Posterior cingulate gyrus (tissue), 11 donors: ENCODE data around the gene HPCAL1.
A peak's percentile ranks its signal among the peaks of the same experiment; 100 is the strongest.
"Not testable (repeated sequence)": the region's sequence is repeated elsewhere in the genome, so short reads cannot be mapped to it uniquely, and the experiment has no call there.

ENCODE experiments used
- DNase-seq, 10 donors: peaks; one replicate each; pipeline versions ENCODE4 v3.0.0 to v3.0.0-alpha.2; 2020 to 2021; ENCODE audit warnings: mixed read lengths in 3 of 10
- intact Hi-C: fragments of 100-400 bp; cut with DNase I; formaldehyde crosslinking; loops from one replicate; pipeline ENCODE4 v1.15.1; 2023

HPCAL1 gene

GRCh38 chr2:10282611-10283105, 20.0 kb upstream of the HPCAL1 start:
- intact Hi-C loops, result no loop called here

GRCh38 chr2:10283106-10284062, 19.3 kb upstream of the HPCAL1 start:
- DNase-seq, result peak in 3 of 10 donors; percentile 35 to 90 (median 74)
- intact Hi-C loops, result loop anchor here (2.0 kb wide), 1 partner anchor 19 kb away; the partner anchor contains the start of gene HPCAL1

More at GRCh38 chr2:10282611-10283105, 20.0 kb upstream of the HPCAL1 start:
- DNase-seq, result peak in 1 of 10 donors; percentile 18

GRCh38 chr2:10284108-10284870, 18.4 kb upstream of the HPCAL1 start:
- intact Hi-C loops, result loop anchor here (2.0 kb wide), 1 partner anchor 19 kb away; the partner anchor contains the start of gene HPCAL1
- DNase-seq, result peak in 9 of 10 donors; percentile 61 to 97 (median 77)

- DNase-seq, result no peak
- intact Hi-C loops, result loop anchor here (2.0 to 5.0 kb wide), 2 partner anchors 18 to 122 kb away; partner anchors contain the start of gene HPCAL1
These were observed 17.5 kb upstream of the HPCAL1 start for GRCh38 chr2:10285191-10285555.

GRCh38 chr2:10285556-10286198, 17.0 kb upstream of the HPCAL1 start:
- DNase-seq, result peak; percentile 75 to 98 (median 88)
- intact Hi-C loops, result loop anchor here (2.0 to 5.0 kb wide), 2 partner anchors 17 to 122 kb away; partner anchors contain the start of gene HPCAL1

- intact Hi-C loops, result loop anchor here (5.0 kb wide), 1 partner anchor 121 kb away; no protein-coding TSS in a partner anchor
- peak in 3 of 10 donors; percentile 65 to 91 (median 76) for DNase-seq
These were observed 16.3 kb upstream of the HPCAL1 start for GRCh38 chr2:10286216-10287037.

- intact Hi-C loops, result loop anchor here (5.0 kb wide), 1 partner anchor 120 kb away; no protein-coding TSS in a partner anchor
- DNase-seq, result peak in 1 of 10 donors; percentile 36
These were observed 14.9 kb upstream of the HPCAL1 start for GRCh38 chr2:10287761-10288160.

- peak in 1 of 10 donors; percentile 15 for DNase-seq
- intact Hi-C loops, result loop anchor here (5.0 kb wide), 1 partner anchor 119 kb away; no protein-coding TSS in a partner anchor
These were observed 14.1 kb upstream of the HPCAL1 start for GRCh38 chr2:10288606-10289005.

GRCh38 chr2:10289352-10289751, 13.4 kb upstream of the HPCAL1 start:
- peak in 1 of 10 donors; percentile 12 for DNase-seq
- intact Hi-C loops, result loop anchor here (5.0 kb wide), 1 partner anchor 118 kb away; no protein-coding TSS in a partner anchor

- peak in 1 of 10 donors; percentile 43 for DNase-seq
- intact Hi-C loops, result loop anchor here (5.0 kb wide), 1 partner anchor 117 kb away; no protein-coding TSS in a partner anchor
These were observed 12.8 kb upstream of the HPCAL1 start for GRCh38 chr2:10289891-10290290.

- intact Hi-C loops, DNase-seq: not testable (repeated sequence)
These were observed 11.3 kb upstream of the HPCAL1 start for GRCh38 chr2:10291376-10291775.

GRCh38 chr2:10292033-10292432, 10.7 kb upstream of the HPCAL1 start:
- DNase-seq, result no peak
- intact Hi-C loops, result no loop called here

GRCh38 chr2:10293603-10294002, 9.1 kb upstream of the HPCAL1 start:
- intact Hi-C loops, result no loop called here
- DNase-seq, result no peak

GRCh38 chr2:10294077-10294476, 8.6 kb upstream of the HPCAL1 start:
- intact Hi-C loops, result no loop called here
- no peak for DNase-seq

- intact Hi-C loops, result not testable (repeated sequence)
These were observed 7.1 kb upstream of the HPCAL1 start for GRCh38 chr2:10295649-10296048.

GRCh38 chr2:10296142-10296541, 6.6 kb upstream of the HPCAL1 start:
- intact Hi-C loops, result no loop called here
- DNase-seq, result peak in 1 of 10 donors; percentile 27

More at GRCh38 chr2:10295649-10296048, 7.1 kb upstream of the HPCAL1 start:
- not testable (repeated sequence) for DNase-seq

- DNase-seq, result peak in 1 of 10 donors; percentile 70
- intact Hi-C loops, result no loop called here
These were observed 5.4 kb upstream of the HPCAL1 start for GRCh38 chr2:10297191-10297830.

- intact Hi-C loops, result no loop called here
- DNase-seq, result peak in 1 of 10 donors; percentile 29
These were observed 4.7 kb upstream of the HPCAL1 start for GRCh38 chr2:10297959-10298531.
